Caco-2 (cell line): ENCODE data around the gene DMRTC2. TPM values are rescaled to one million over a fixed set of nuclear protein-coding genes. Genes with fewer than 3 reads are reported as not detected.

Source experiments
- BruUV-seq: library from RNA; stranded (reverse); fragments of 400-500 nt; replicated peaks from 2 replicates; lab custom pipeline; 2021; lab: Mats Ljungman, UMichigan
- CTCF ChIA-PET: fragments of 300-600 bp; sonication (Branson Sonifier 250); formaldehyde crosslinking; loops from one replicate; lab custom pipeline; 2022; ENCODE audit warnings: antibody characterized with exemption; lab: Charles Lee
- POLR2A ChIA-PET: fragments of 300-600 bp; sonication (Branson Sonifier 250); formaldehyde crosslinking; loops from one replicate; lab custom pipeline; 2022; ENCODE audit warnings: antibody characterized with exemption; lab: Charles Lee
- DNase-seq, 2 experiments: peaks; one replicate each; pipeline versions ENCODE4 v3.0.0 to v3.0.0-alpha.2; 2020 to 2022
- H3K27me3 ChIP-seq: replicated peaks from 2 replicates; pipeline ENCODE4 v1.6.0; 2011; ENCODE audit warnings: low read length; ENCODE audit not compliant: control insufficient read depth, insufficient read depth
- H3K36me3 ChIP-seq: 2 replicates; pipeline ENCODE4 v1.5.1; 2011; ENCODE audit warnings: low read length; ENCODE audit not compliant: control insufficient read depth, insufficient read depth
- H3K4me1 ChIP-seq: fragments of 250-450 bp; sonication (Bioruptor Pico); 2 replicates; pipeline ENCODE4 v1.5.1; 2020; ENCODE audit warnings: mild to moderate bottlenecking
- H3K4me3 ChIP-seq: 2 replicates; pipeline ENCODE4 v1.5.1; 2011; ENCODE audit warnings: low read depth, mild to moderate bottlenecking, control low read depth, low read length
- H3K9me3 ChIP-seq: fragments of 250-450 bp; sonication (Bioruptor Pico); 2 replicates; pipeline ENCODE4 v1.5.1; 2020; ENCODE audit warnings: mild to moderate bottlenecking, moderate library complexity
- H3K27ac Mint-ChIP-seq: one replicate; pipeline ENCODE4 v1.8.0; 2022; ENCODE audit warnings: mixed read lengths; ENCODE audit not compliant: unreplicated experiment
- H3K27me3 Mint-ChIP-seq: one replicate; pipeline ENCODE4 v1.8.0; 2022; ENCODE audit warnings: mixed read lengths; ENCODE audit not compliant: insufficient read depth, unreplicated experiment
- H3K36me3 Mint-ChIP-seq: one replicate; pipeline ENCODE4 v1.8.0; 2022; ENCODE audit warnings: mild to moderate bottlenecking, mixed read lengths; ENCODE audit not compliant: insufficient read depth, unreplicated experiment
- H3K4me1 Mint-ChIP-seq: one replicate; pipeline ENCODE4 v1.8.0; 2022; ENCODE audit warnings: low read depth, mixed read lengths; ENCODE audit not compliant: unreplicated experiment
- H3K4me3 Mint-ChIP-seq: one replicate; pipeline ENCODE4 v1.8.0; 2022; ENCODE audit warnings: mild to moderate bottlenecking, moderate library complexity, mixed read lengths; ENCODE audit not compliant: unreplicated experiment
- H3K9me3 Mint-ChIP-seq: one replicate; pipeline ENCODE4 v1.8.0; 2022; ENCODE audit warnings: mixed read lengths; ENCODE audit not compliant: unreplicated experiment
- CTCF ChIP-seq, 2 experiments: fragments of 200-600 bp in 1 of 2; IDR thresholded peaks; 1 replicate in 1 of 2; 2 replicates in 1 of 2; pipeline versions ENCODE4 v1.5.1 to v1.8.0; 2011 to 2022; ENCODE audit warnings: antibody characterized with exemption in 1 of 2, control low read depth in 1 of 2, inconsistent platforms in 1 of 2, low read depth in 1 of 2, low read length in 1 of 2, mild to moderate bottlenecking in 1 of 2, moderate library complexity in 1 of 2; ENCODE audit not compliant: insufficient read depth in 1 of 2, severe bottlenecking in 1 of 2, unreplicated experiment in 1 of 2
- intact Hi-C: fragments of 100-400 bp; cut with micrococcal nuclease; formaldehyde crosslinking; loops from one replicate; pipeline ENCODE4 v1.10.0; 2022; ENCODE audit not compliant: unreplicated experiment
- total RNA-seq: library from RNA; stranded (reverse); gene quantifications from 2 replicates; pipeline ENCODE4 v1.2.3, GENCODE V29; 2022

The DMRTC2 gene
- total RNA-seq, 1 experiment from 2014 or later = not detected

GRCh38 chr19:41868120-41868988 lies 23.5 kb downstream of the DMRTC2 start:
- H3K9me3 ChIP-seq = no peaks in the 10 kb centered on the region
- peaks cover 15% of the 10 kb centered on the region for H3K36me3 ChIP-seq
- H3K27ac Mint-ChIP-seq = peak overlapping the region; percentile 64
- H3K4me1 ChIP-seq = peaks cover 20% of the 10 kb centered on the region
- H3K9me3 Mint-ChIP-seq = no peaks in the 10 kb centered on the region
- POLR2A ChIA-PET = interaction anchor here (0.6 to 1.5 kb wide), 3 partner anchors 9 to 503 kb away, joined by 5 to 21 read pairs (median 14); partner anchors contain the start of gene RPS19
- CTCF ChIA-PET = interaction anchor here (0.6 kb wide), 1 partner anchor 1548 kb away, joined by 9 read pairs; no protein-coding TSS in a partner anchor
- H3K27me3 ChIP-seq = no peaks in the 10 kb centered on the region
- intact Hi-C loops = no loop called here
- peaks cover 14% of the 10 kb centered on the region for H3K4me1 Mint-ChIP-seq
- no peak overlapping the region for H3K4me3 ChIP-seq
- peak in 1 of 2 experiments; percentile 32 for DNase-seq
- H3K36me3 Mint-ChIP-seq = peaks cover 100% of the 10 kb centered on the region
- no peak for TF ChIP-seq CTCF (IDR thresholded peaks at IDR 0.05; ENCODE audit: insufficient read depth in 1 of 2, low read depth in 1 of 2, low read length in 1 of 2, severe bottlenecking in 1 of 2, unreplicated experiment in 1 of 2)
- no TSS peak for BruUV-seq
- no peaks in the 10 kb centered on the region for H3K27me3 Mint-ChIP-seq
- no peak overlapping the region for H3K4me3 Mint-ChIP-seq

- intact Hi-C loops = no loop called here
- no TSS peak for BruUV-seq
- Mint-ChIP-seq H3K27me3 (no peaks in the 10 kb centered on the region), H3K9me3 (no peaks in the 10 kb centered on the region), H3K27ac (no peak overlapping the region), H3K4me3 (no peak overlapping the region), H3K36me3 (peaks cover 100% of the 10 kb centered on the region), H3K4me1 (peaks cover 14% of the 10 kb centered on the region)
- no peak for DNase-seq
- POLR2A ChIA-PET = interaction anchor here (0.6 to 1.5 kb wide), 3 partner anchors 9 to 502 kb away, joined by 5 to 21 read pairs (median 14); partner anchors contain the start of gene RPS19
- CTCF ChIA-PET = no interaction called here
- Histone ChIP-seq H3K4me1 (peaks cover 20% of the 10 kb centered on the region), H3K4me3 (no peak overlapping the region), H3K9me3 (no peaks in the 10 kb centered on the region), H3K36me3 (peaks cover 15% of the 10 kb centered on the region), H3K27me3 (no peaks in the 10 kb centered on the region)
- TF ChIP-seq CTCF (IDR thresholded peaks at IDR 0.05; ENCODE audit: insufficient read depth in 1 of 2, low read depth in 1 of 2, low read length in 1 of 2, severe bottlenecking in 1 of 2, unreplicated experiment in 1 of 2) = no peak
These were observed 24.1 kb downstream of the DMRTC2 start for GRCh38 chr19:41868989-41869300.

GRCh38 chr19:41869374-41869955 lies 24.6 kb downstream of the DMRTC2 start:
- CTCF ChIA-PET = no interaction called here
- H3K27me3 ChIP-seq = no peaks in the 10 kb centered on the region
- POLR2A ChIA-PET = interaction anchor here (0.7 kb wide), 1 partner anchor 502 kb away, joined by 5 read pairs; no protein-coding TSS in a partner anchor
- DNase-seq = peak in 1 of 2 experiments; percentile 40
- peaks cover 100% of the 10 kb centered on the region for H3K36me3 Mint-ChIP-seq
- no peak overlapping the region for H3K4me3 Mint-ChIP-seq
- peaks cover 10% of the 10 kb centered on the region for H3K36me3 ChIP-seq
- peaks cover 14% of the 10 kb centered on the region for H3K4me1 Mint-ChIP-seq
- TF ChIP-seq CTCF (IDR thresholded peaks at IDR 0.05; ENCODE audit: insufficient read depth in 1 of 2, low read depth in 1 of 2, low read length in 1 of 2, severe bottlenecking in 1 of 2, unreplicated experiment in 1 of 2) = no peak
- H3K4me1 ChIP-seq = peaks cover 20% of the 10 kb centered on the region
- H3K9me3 Mint-ChIP-seq = no peaks in the 10 kb centered on the region
- BruUV-seq = no TSS peak
- no peaks in the 10 kb centered on the region for H3K9me3 ChIP-seq
- intact Hi-C loops = no loop called here
- H3K27me3 Mint-ChIP-seq = no peaks in the 10 kb centered on the region
- H3K4me3 ChIP-seq = no peak overlapping the region
- no peak overlapping the region for H3K27ac Mint-ChIP-seq
